Progenitor cell of endocrine pancreas (in vitro differentiated cells): Measurements from ENCODE around the gene KIF9. TPM values are rescaled to one million over a fixed set of nuclear protein-coding genes. Genes with fewer than 3 reads are reported as not detected.
"Not testable (repeated sequence)": the region's sequence is repeated elsewhere in the genome, so short reads cannot be mapped to it uniquely, and the experiment has no call there.

Experiments used
- DNase-seq: peaks from one replicate; pipeline ENCODE4 v3.0.0; 2021; ENCODE audit warnings: low spot score; ENCODE audit not compliant: unreplicated experiment
- H3K27ac Mint-ChIP-seq: 2 replicates; pipeline ENCODE4 v1.8.0; 2021; ENCODE audit warnings: mild to moderate bottlenecking, moderate library complexity, mixed read lengths
- H3K27me3 Mint-ChIP-seq: 2 replicates; pipeline ENCODE4 v1.8.0; 2021; ENCODE audit warnings: mixed read lengths
- H3K36me3 Mint-ChIP-seq: 2 replicates; pipeline ENCODE4 v1.8.0; 2022; ENCODE audit warnings: mixed read lengths; ENCODE audit not compliant: insufficient read depth
- H3K4me1 Mint-ChIP-seq: 2 replicates; pipeline ENCODE4 v1.8.0; 2021; ENCODE audit warnings: low read depth, mixed read lengths
- H3K4me3 Mint-ChIP-seq: 2 replicates; pipeline ENCODE4 v1.8.0; 2021; ENCODE audit warnings: low read depth, mild to moderate bottlenecking, moderate library complexity, mixed read lengths
- H3K9me3 Mint-ChIP-seq: 2 replicates; pipeline ENCODE4 v1.8.0; 2021; ENCODE audit warnings: low read depth, mixed read lengths
- CTCF ChIP-seq: fragments of 200-600 bp; sonication (generic); IDR thresholded peaks from one replicate; pipeline ENCODE4 v1.5.0; 2021; ENCODE audit warnings: antibody characterized with exemption, mild to moderate bottlenecking; ENCODE audit not compliant: unreplicated experiment
- total RNA-seq: library from RNA; stranded (reverse); gene quantifications from 2 replicates; pipeline ENCODE4 v1.2.1, GENCODE V29; 2021

Gene KIF9
- total RNA-seq, 1 donor from 2014 or later = 14.2 TPM

- no peak for TF ChIP-seq CTCF
- no peaks in the 10 kb centered on the region for H3K27me3 Mint-ChIP-seq
Observed at GRCh38 chr3:47318916-47319315, 36.3 kb upstream of the KIF9 start.

GRCh38 chr3:47316151-47316550, 33.6 kb upstream of the KIF9 start:
- H3K9me3 Mint-ChIP-seq, H3K27ac Mint-ChIP-seq, DNase-seq, H3K4me1 Mint-ChIP-seq, H3K27me3 Mint-ChIP-seq, H3K4me3 Mint-ChIP-seq, H3K36me3 Mint-ChIP-seq: not testable (repeated sequence)

More at GRCh38 chr3:47318916-47319315, 36.3 kb upstream of the KIF9 start:
- H3K4me3 Mint-ChIP-seq = no peak overlapping the region
- DNase-seq = no peak
- H3K36me3 Mint-ChIP-seq = peaks cover 8% of the 10 kb centered on the region
- H3K27ac Mint-ChIP-seq = no peak overlapping the region
- H3K4me1 Mint-ChIP-seq = no peaks in the 10 kb centered on the region
- H3K9me3 Mint-ChIP-seq = no peaks in the 10 kb centered on the region

GRCh38 chr3:47315069-47315647, 32.6 kb upstream of the KIF9 start:
- no peak for TF ChIP-seq CTCF
- Mint-ChIP-seq H3K27me3 (no peaks in the 10 kb centered on the region), H3K27ac (no peak overlapping the region), H3K4me1 (no peaks in the 10 kb centered on the region), H3K4me3 (no peak overlapping the region), H3K9me3 (peaks cover 5% of the 10 kb centered on the region), H3K36me3 (peaks cover 7% of the 10 kb centered on the region)
- no peak for DNase-seq

- peaks cover 7% of the 10 kb centered on the region for H3K9me3 Mint-ChIP-seq
- H3K4me3 Mint-ChIP-seq = no peak overlapping the region
- H3K36me3 Mint-ChIP-seq = peaks cover 10% of the 10 kb centered on the region
- no peaks in the 10 kb centered on the region for H3K27me3 Mint-ChIP-seq
- no peaks in the 10 kb centered on the region for H3K4me1 Mint-ChIP-seq
- DNase-seq = no peak
- TF ChIP-seq CTCF = no peak
- H3K27ac Mint-ChIP-seq = no peak overlapping the region
Observed at GRCh38 chr3:47314056-47314764, 31.6 kb upstream of the KIF9 start.

GRCh38 chr3:47313341-47314055, 30.9 kb upstream of the KIF9 start:
- no peak for TF ChIP-seq CTCF
- H3K9me3 Mint-ChIP-seq = peaks cover 7% of the 10 kb centered on the region
- no peaks in the 10 kb centered on the region for H3K4me1 Mint-ChIP-seq
- peaks cover 14% of the 10 kb centered on the region for H3K36me3 Mint-ChIP-seq
- no peak for DNase-seq
- H3K27me3 Mint-ChIP-seq = no peaks in the 10 kb centered on the region
- H3K27ac Mint-ChIP-seq = no peak overlapping the region
- H3K4me3 Mint-ChIP-seq = no peak overlapping the region
